Breast epithelium (tissue), 3 donors: Measurements from ENCODE around the gene PITRM1.

Experiments used
- CTCF ChIP-seq, 3 donors: fragments of 450-650 bp; IDR thresholded peaks; one replicate each; pipeline ENCODE4 v1.5.1; 2016 to 2017; ENCODE audit warnings: antibody characterized with exemption in 3 of 3, mild to moderate bottlenecking in 3 of 3, moderate library complexity in 3 of 3
- POLR2A ChIP-seq: fragments of 450-650 bp; IDR thresholded peaks from one replicate; pipeline ENCODE4 v1.6.1; 2016; ENCODE audit warnings: antibody characterized with exemption, mild to moderate bottlenecking, moderate library complexity

- TF ChIP-seq CTCF (IDR thresholded peaks at IDR 0.05), result no peak
- TF ChIP-seq POLR2A, result no peak
Observed at GRCh38 chr10:3117486-3117885, 55.1 kb downstream of the PITRM1 start.
